ENCODE data around the gene KNCN. TPM values are rescaled to one million over a fixed set of nuclear protein-coding genes. Genes with fewer than 3 reads are reported as not detected.

The KNCN gene
- total and polyA plus RNA-seq, 10 of the 15 experiments (the other 5 are each of a cell fraction or from before 2014, with no cell fraction given): not detected

- TF ChIP-seq ZBTB40 (IDR thresholded peaks at IDR 0.05; ENCODE audit: borderline replicate concordance): no peak
- TF ChIP-seq GATAD2B (conservative IDR thresholded peaks at IDR 0.05; ENCODE audit: low read depth): no peak
- TF ChIP-seq ASH2L (IDR thresholded peaks at IDR 0.05; ENCODE audit: borderline replicate concordance, low read depth): no peak
- no peak for TF ChIP-seq DPF2 (IDR thresholded peaks at IDR 0.05)
Measured at GRCh38 chr1:46520063-46520911, 31.2 kb downstream of the KNCN start (continued).

GRCh38 chr1:46519209-46519608, 32.2 kb downstream of the KNCN start:
- H2AFZ ChIP-seq (ENCODE audit: control insufficient read depth, low read depth, low read length): no peak overlapping the region

More at GRCh38 chr1:46519209-46519608, 32.2 kb downstream of the KNCN start:
- Histone ChIP-seq H3K4me1 (ENCODE audit: control insufficient read depth, insufficient read depth, low read length) (peaks cover 12% of the 10 kb centered on the region), H3K9me3 (replicated peaks; ENCODE audit: control insufficient read depth, insufficient read depth, low read length) (no peaks in the 10 kb centered on the region), H3K79me2 (ENCODE audit: control insufficient read depth, insufficient read depth, low read length) (no peaks in the 10 kb centered on the region), H4K20me1 (ENCODE audit: control insufficient read depth, insufficient read depth) (no peaks in the 10 kb centered on the region), H3K36me3 (ENCODE audit: control insufficient read depth in 2 of 2, insufficient read depth in 2 of 2, low read length in 1 of 2) (no peaks in the 10 kb centered on the region), H3K27ac (ENCODE audit: control insufficient read depth, insufficient read depth) (no peak overlapping the region), H3K4me3 (no peak overlapping the region), H3K27me3 (replicated peaks in 1 of 2; ENCODE audit: control insufficient read depth in 2 of 2, insufficient read depth in 2 of 2, low read length in 1 of 2) (no peaks in the 10 kb centered on the region; a peak in 1 of 4 replicates), H3K4me2 (ENCODE audit: control insufficient read depth, insufficient read depth) (no peak overlapping the region), H3K9ac (ENCODE audit: control insufficient read depth, insufficient read depth, low read length) (no peak overlapping the region)
- TF ChIP-seq MYC (IDR thresholded peaks at IDR 0.05; ENCODE audit: insufficient read depth, insufficient read length, insufficient replicate concordance, low read length, severe bottlenecking) (no peak), ZNF207 (IDR thresholded peaks at IDR 0.05; ENCODE audit: borderline replicate concordance) (no peak), RELB (IDR thresholded peaks at IDR 0.05; ENCODE audit: low read depth) (no peak)
- in situ Hi-C loops (cut with MboI) (no loop called here), intact Hi-C loops (cut with micrococcal nuclease; ENCODE audit: unreplicated experiment) (no loop called here)
- RAD21 ChIA-PET (ENCODE audit: unreplicated experiment): interaction anchor here (0.5 kb wide), 1 partner anchor 39 kb away, joined by 3 read pairs; no protein-coding TSS in a partner anchor
- POLR2A ChIA-PET: no interaction called here
- BruUV-seq (replicated peaks): no TSS peak
- no peak for FAIRE-seq
- no peak for DNase-seq (ENCODE audit: low read depth, low spot score)
- no peak for ATAC-seq
- 16% methylated on average over 4 of the region's 4 CpGs for WGBS (ENCODE audit: insufficient coverage, insufficient replicate concordance, low lambda C conversion rate, missing lambda C conversion rate)
- SMC1A ChIA-PET (ENCODE audit: uncharacterized antibody, unreplicated experiment): no interaction called here
- CTCF ChIA-PET: interaction anchor here (1.7 to 2.3 kb wide), 2 partner anchors 8 to 9 kb away, joined by 3 to 7 read pairs; no protein-coding TSS in a partner anchor
